Body of pancreas (tissue), 4 donors: ENCODE measurements around the gene STRADB. TPM values are rescaled to one million over a fixed set of nuclear protein-coding genes. Genes with fewer than 3 reads are reported as not detected.
"Not testable (repeated sequence)": the region's sequence is repeated elsewhere in the genome, so short reads cannot be mapped to it uniquely, and the experiment has no call there.

Experiments used
- ATAC-seq: fragments of 150-250 bp; one replicate; pipeline ENCODE4 v1.9.1; 2016
- DNase-seq, 4 donors: peaks; one replicate each; pipeline ENCODE4 v3.0.0-alpha.2; 2019
- H3K27ac ChIP-seq, 4 donors: fragments of 200-600 bp; sonication (generic); 1 replicate in 3 of 4; 2 replicates in 1 of 4; pipeline versions ENCODE4 v1.5.1 to v1.6.1; 2016 to 2019; ENCODE audit warnings: mild to moderate bottlenecking in 1 of 4, mixed read lengths in 1 of 4, moderate library complexity in 1 of 4
- H3K27me3 ChIP-seq, 2 donors: fragments of 200-600 bp; sonication (generic); one replicate each; pipeline ENCODE4 v1.6.0; 2016; ENCODE audit warnings: mild to moderate bottlenecking in 1 of 2
- H3K36me3 ChIP-seq, 2 donors: fragments of 200-600 bp; sonication (generic); replicated peaks in 1 of 2; 2 replicates each; pipeline ENCODE4 v1.5.1; 2016; ENCODE audit warnings: low read depth in 2 of 2; ENCODE audit not compliant: insufficient read depth in 1 of 2
- H3K4me1 ChIP-seq: fragments of 200-600 bp; sonication (generic); one replicate; pipeline ENCODE4 v1.6.0; 2016
- H3K4me3 ChIP-seq, 2 donors: fragments of 200-600 bp; sonication (generic); 1 replicate in 1 of 2; 2 replicates in 1 of 2; pipeline ENCODE4 v1.5.1; 2016 to 2019
- H3K9me3 ChIP-seq, 3 donors: fragments of 200-600 bp; sonication (generic); 1 replicate in 2 of 3; 2 replicates in 1 of 3; pipeline ENCODE4 v1.5.1; 2016
- CTCF ChIP-seq, 7 experiments: fragments of 450-650 bp in 4 of 7; fragments of 200-600 bp in 3 of 7; sonication (generic) in 3 of 7; IDR thresholded peaks; one replicate each; pipeline ENCODE4 v1.5.1; 2016 to 2019; ENCODE audit warnings: antibody characterized with exemption in 7 of 7
- POLR2A ChIP-seq, 3 donors: fragments of 450-650 bp; IDR thresholded peaks; one replicate each; pipeline ENCODE4 v1.6.1; 2016; ENCODE audit warnings: antibody characterized with exemption in 3 of 3, mild to moderate bottlenecking in 2 of 3
- WGBS, 2 donors: methylation state at CpG; one replicate each; pipeline ENCODE4 v1.1.5; 2017; 5-methylcytosine and 5-hydroxymethylcytosine counted together
- intact Hi-C: fragments of 100-400 bp; cut with DNase I; formaldehyde crosslinking; loops from one replicate; pipeline ENCODE4 v1.15.1; 2023
- total RNA-seq, 2 donors: library from RNA; depleted of rRNA; stranded (reverse); fragments of >200 nt; gene quantifications; one replicate each; pipeline ENCODE4 v1.1.0, GENCODE V29; 2016

Gene STRADB
- total RNA-seq, 2 donors from 2014 or later: 21.0 to 24.7 TPM

GRCh38 chr2:201470821-201471731 is 19.5 kb downstream of the STRADB start:
- Histone ChIP-seq H3K36me3 (peaks cover 0 to 15% of the 10 kb centered on the region in 2 donors), H3K4me1 (no peaks in the 10 kb centered on the region), H3K27ac (no peak overlapping the region), H3K27me3 (no peaks in the 10 kb centered on the region), H3K9me3 (no peaks in the 10 kb centered on the region), H3K4me3 (no peak overlapping the region)
- TF ChIP-seq POLR2A (IDR thresholded peaks at IDR 0.05) (no peak), CTCF (IDR thresholded peaks at IDR 0.05) (no peak)
- ATAC-seq (no peak), DNase-seq (no peak)
- WGBS, 2 donors: 84 to 88% methylated on average over 9 of the region's 9 CpGs
- intact Hi-C loops: no loop called here

GRCh38 chr2:201471732-201472393 is 20.3 kb downstream of the STRADB start:
- ATAC-seq (no peak), DNase-seq (no peak)
- Histone ChIP-seq H3K9me3 (no peaks in the 10 kb centered on the region), H3K4me1 (no peaks in the 10 kb centered on the region), H3K27me3 (no peaks in the 10 kb centered on the region), H3K27ac (no peak overlapping the region), H3K36me3 (peaks cover 0 to 15% of the 10 kb centered on the region in 2 donors), H3K4me3 (no peak overlapping the region)
- 59 to 60% methylated on average over 3 of the region's 3 CpGs for whole genome bisulfite sequencing, 2 donors
- no peak for TF ChIP-seq CTCF (IDR thresholded peaks at IDR 0.05)
- no peak for TF ChIP-seq POLR2A (IDR thresholded peaks at IDR 0.05)
- intact Hi-C loops: no loop called here

- Histone ChIP-seq H3K9me3 (no peaks in the 10 kb centered on the region), H3K27ac (no peak overlapping the region), H3K4me1 (no peaks in the 10 kb centered on the region), H3K27me3 (no peaks in the 10 kb centered on the region), H3K36me3 (peaks cover 0 to 15% of the 10 kb centered on the region in 2 donors), H3K4me3 (no peak overlapping the region)
- intact Hi-C loops: no loop called here
- no peak for TF ChIP-seq CTCF (IDR thresholded peaks at IDR 0.05)
- TF ChIP-seq POLR2A (IDR thresholded peaks at IDR 0.05): no peak
- ATAC-seq: no peak
- DNase-seq: no peak
- 79 to 87% methylated on average over 3 of the region's 3 CpGs for WGBS, 2 donors
Measured at GRCh38 chr2:201472411-201472810, 20.9 kb downstream of the STRADB start.

GRCh38 chr2:201482543-201482942 is 31.0 kb downstream of the STRADB start:
- WGBS, 2 donors: 95 to 98% methylated on average over 2 to 4 of the region's 4 CpGs
- no peaks in the 10 kb centered on the region for H3K27me3 ChIP-seq
- intact Hi-C loops: no loop called here
- no peak for ATAC-seq
- no peaks in the 10 kb centered on the region for H3K9me3 ChIP-seq
- DNase-seq: no peak
- H3K4me1 ChIP-seq: no peaks in the 10 kb centered on the region
- TF ChIP-seq POLR2A (IDR thresholded peaks at IDR 0.05): no peak
- H3K36me3 ChIP-seq: peaks cover 0 to 4% of the 10 kb centered on the region in 2 donors
- no peak overlapping the region for H3K27ac ChIP-seq
- no peak overlapping the region for H3K4me3 ChIP-seq

- Histone ChIP-seq H3K27ac (no peak overlapping the region), H3K4me3 (no peak overlapping the region), H3K9me3 (no peaks in the 10 kb centered on the region), H3K4me1 (no peaks in the 10 kb centered on the region), H3K36me3 (peaks cover 0 to 4% of the 10 kb centered on the region in 2 donors), H3K27me3 (no peaks in the 10 kb centered on the region)
- DNase-seq (no peak), ATAC-seq (no peak)
- 0 to 39% methylated on average over 1 of the region's 1 CpG for WGBS, 2 donors
- TF ChIP-seq CTCF (IDR thresholded peaks at IDR 0.05): no peak
- TF ChIP-seq POLR2A (IDR thresholded peaks at IDR 0.05): no peak
- intact Hi-C loops: no loop called here
Measured at GRCh38 chr2:201483342-201483741, 31.8 kb downstream of the STRADB start.

- H3K27me3 ChIP-seq, ATAC-seq, H3K9me3 ChIP-seq, H3K4me3 ChIP-seq, H3K27ac ChIP-seq, H3K4me1 ChIP-seq, intact Hi-C loops, H3K36me3 ChIP-seq, DNase-seq: not testable (repeated sequence)
- WGBS, 2 donors: 86% methylated on average over 4 of the region's 4 CpGs
Measured at GRCh38 chr2:201483758-201484157, 32.2 kb downstream of the STRADB start.
